Activated T-helper 9 cell treated with anti-CD3 and anti-CD28 coated beads, Interleukin-2, amount 50 U/mL, for 16 hours (primary cell): ENCODE measurements around the gene BEGAIN.

Source experiments
- DNase-seq: peaks from one replicate; pipeline ENCODE4 v3.0.0-alpha.2; 2020; ENCODE audit warnings: low read depth

The BEGAIN gene

DNA sequence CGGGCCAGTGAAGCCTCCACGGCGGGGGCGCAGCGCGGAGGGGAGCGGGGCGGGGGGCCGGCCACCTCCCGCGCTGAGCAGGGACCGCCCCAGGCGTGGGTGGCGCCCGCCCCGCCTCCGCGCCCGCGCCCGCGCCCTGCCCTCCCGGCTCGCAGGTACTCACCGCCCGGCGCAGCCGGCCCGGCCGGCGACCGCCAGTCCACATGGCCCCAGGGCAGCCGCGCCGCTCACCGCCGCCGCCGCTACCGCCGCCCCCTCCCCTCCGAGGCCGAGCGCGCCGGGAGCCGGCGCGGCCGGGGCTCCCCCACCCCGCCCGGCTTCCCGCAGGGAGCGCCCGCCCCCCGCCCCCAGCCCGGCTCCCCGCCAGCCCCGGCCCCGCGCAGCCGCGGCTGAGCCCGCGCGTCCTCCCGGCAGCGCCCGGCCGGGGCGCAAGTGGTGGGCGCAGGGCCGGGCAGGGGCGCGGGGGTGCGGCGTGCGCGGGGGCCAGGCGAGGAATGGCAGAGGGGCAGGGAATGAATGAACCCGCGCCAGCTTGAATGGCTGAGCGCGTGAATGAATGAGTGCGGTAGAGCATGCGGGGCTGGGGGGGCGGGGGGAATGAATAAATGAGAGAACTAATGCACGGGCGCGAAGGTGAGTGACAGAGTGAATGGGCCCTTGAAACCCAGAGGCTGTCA, at the start of gene BEGAIN:
TSS of gene BEGAIN (minus strand) at position 332 of the 677 bp plus-strand sequence. CDS start at position 205, 127 bp downstream.
- DNase-seq, result no peak

DNA sequence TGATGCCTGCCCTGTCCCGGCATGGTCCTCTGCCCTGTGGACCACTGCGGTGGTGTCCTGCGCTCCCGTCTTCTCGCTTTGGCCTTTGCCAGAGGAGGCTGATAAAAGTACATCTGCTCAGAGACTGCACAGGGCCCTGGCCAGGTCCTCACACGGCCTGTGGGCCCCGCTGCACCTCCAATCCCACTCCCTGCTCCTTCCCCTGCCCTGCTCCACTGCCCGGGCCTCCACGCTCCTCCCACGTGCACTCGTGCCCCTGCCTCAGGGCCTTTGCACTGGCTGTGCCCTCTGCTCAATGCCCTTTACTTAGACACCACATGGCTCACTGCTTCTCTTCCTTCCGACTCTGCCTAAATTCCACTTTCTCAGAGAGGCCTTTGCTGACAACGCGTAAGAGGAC, 49.3 kb upstream of the BEGAIN start:
- no peak for DNase-seq

GRCh38 chr14:100634026-100634425, 46.8 kb upstream of the BEGAIN start:
- no peak for DNase-seq

DNA sequence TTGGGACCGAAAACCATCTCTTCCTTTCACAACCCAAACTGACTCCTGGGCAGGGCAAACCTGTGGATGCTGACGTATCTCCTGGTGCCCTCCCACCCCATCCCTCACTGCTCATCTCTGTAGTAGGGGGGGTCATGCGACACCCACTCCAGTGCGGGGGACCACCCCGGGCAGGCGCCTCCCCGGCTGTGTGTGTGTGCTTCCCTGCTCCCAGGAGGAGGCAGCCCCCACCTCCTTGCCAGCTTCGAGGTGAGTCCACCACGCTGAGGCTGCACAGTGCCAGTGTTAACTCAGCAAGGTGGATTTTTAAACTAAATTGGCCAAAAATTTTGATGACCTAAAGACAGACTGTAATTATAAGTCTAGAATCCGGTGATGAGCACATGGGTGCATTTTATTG, 46.2 kb upstream of the BEGAIN start:
- no peak for DNase-seq

DNA sequence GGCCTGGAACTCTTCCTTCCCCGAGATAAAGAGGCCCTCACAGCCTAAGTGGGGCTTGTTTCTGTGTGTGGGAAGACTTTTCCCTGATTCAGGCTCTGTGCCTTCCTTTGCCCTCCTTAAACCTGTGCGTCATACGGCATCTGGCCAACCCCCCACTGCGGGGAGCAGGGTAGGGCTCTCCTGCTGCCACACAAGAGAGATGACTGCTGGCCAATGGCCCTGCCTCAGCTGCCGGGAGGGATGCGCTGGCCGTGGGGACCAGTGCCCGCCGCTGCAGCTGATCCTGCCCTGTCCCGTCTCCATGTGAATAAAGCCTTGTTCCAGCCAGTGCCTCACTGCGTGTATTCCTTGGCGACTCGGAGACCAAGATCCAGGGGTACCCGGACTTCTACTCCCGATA, 42.5 kb upstream of the BEGAIN start:
- DNase-seq, result no peak

DNA sequence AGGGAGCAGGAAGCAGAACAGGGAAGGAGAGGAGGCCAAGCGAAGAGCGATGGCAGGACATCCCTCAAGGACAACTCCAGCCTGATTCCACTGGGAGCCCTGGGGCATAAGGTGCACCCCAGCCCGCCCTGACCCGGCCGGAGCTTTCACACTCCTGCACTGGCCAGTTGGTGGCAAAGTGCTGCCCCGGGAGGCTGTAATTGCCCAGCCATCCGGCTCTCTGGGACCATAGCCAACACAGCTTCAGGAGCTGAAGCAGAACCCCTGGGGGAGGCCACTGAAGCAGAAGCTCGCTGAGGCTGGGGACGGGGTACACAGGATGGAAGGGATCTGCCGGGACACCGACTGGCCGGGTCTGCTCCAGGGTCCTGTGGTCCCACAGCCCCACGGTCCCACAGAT, 41.9 kb upstream of the BEGAIN start:
- no peak for DNase-seq

GRCh38 chr14:100628225-100628624, 41.0 kb upstream of the BEGAIN start:
- DNase-seq, result no peak

DNA sequence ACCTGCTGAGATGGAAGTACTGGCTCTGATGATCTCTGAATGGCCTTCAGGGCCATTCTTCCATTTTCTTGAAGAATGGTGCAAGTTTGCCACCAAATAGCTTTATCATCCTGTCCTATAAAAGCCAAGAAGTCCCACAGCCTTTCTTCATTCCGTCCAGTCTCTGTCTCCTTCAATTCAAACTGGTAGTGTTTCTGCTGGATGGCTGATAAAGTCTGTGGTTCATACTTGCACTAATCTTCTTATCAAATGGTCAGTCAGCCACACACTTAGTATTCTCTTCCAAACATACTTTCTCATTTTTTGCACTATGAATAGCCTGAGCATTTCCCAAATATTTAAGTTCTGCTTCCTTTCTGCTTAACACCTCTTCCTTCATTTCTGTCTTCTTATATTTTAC, 39.4 kb upstream of the BEGAIN start:
- no peak for DNase-seq

- no peak for DNase-seq
These were observed 36.7 kb upstream of the BEGAIN start for GRCh38 chr14:100623961-100624360.

DNA sequence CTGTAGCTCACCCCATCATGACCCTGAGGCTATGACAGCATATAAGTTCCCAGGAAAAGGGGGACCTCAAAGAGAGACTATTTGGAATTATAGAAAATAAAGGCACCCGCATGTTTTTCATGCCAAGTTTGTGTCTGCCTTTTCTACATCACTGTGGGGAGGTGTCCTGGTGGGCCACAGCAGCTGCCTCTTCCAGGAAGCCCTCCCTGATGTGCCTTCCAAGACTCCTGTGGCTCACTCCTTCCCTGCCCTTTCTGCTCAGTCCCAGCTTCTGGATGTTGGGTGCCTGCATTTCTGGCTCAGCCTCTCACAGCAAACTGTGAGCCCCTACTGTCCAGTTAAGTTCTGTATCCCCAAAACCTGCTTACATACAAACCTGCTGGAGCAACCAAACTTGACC, 36.3 kb upstream of the BEGAIN start:
- DNase-seq, result no peak

DNA sequence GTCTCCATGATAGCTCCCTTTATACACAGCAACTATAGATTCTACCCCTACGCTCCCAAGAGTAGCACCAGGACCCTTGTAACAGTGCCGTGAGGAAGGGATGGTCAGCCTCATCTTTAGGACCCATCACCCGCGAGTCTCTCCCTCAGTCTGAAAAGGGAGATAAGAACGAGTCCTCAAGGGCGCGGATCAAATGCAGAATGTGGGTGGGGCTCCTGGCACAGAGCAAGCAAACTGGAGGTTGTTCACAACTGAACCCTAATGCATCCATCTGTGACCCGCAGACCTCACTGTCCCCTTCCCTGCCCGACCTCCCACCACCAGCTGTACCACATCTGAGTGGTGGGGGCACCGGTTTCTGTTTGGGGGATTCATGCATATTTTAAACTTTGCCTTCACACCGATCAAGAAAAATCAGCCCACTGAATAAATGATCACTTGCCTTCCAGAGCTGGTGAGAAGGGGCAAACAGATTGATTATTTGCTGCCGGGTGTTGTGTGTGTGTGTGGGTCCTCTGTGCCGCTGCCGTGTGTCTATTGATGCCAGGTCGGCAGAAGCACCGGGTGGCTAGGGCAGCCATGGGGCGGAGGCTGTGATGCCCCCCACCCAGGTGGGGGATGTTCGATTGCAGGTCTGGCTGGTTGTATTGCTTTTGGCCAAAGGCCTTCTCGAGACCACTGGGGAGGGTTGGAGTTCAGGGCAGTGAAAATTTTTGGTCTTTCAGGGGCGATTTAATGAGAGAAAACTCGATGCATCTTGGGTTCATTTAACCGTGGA, 35.7 kb upstream of the BEGAIN start:
- DNase-seq, result no peak

- DNase-seq, result no peak
These were observed 35.0 kb upstream of the BEGAIN start for GRCh38 chr14:100622224-100622623.

GRCh38 chr14:100621806-100622205, 34.6 kb upstream of the BEGAIN start:
- no peak for DNase-seq

DNA sequence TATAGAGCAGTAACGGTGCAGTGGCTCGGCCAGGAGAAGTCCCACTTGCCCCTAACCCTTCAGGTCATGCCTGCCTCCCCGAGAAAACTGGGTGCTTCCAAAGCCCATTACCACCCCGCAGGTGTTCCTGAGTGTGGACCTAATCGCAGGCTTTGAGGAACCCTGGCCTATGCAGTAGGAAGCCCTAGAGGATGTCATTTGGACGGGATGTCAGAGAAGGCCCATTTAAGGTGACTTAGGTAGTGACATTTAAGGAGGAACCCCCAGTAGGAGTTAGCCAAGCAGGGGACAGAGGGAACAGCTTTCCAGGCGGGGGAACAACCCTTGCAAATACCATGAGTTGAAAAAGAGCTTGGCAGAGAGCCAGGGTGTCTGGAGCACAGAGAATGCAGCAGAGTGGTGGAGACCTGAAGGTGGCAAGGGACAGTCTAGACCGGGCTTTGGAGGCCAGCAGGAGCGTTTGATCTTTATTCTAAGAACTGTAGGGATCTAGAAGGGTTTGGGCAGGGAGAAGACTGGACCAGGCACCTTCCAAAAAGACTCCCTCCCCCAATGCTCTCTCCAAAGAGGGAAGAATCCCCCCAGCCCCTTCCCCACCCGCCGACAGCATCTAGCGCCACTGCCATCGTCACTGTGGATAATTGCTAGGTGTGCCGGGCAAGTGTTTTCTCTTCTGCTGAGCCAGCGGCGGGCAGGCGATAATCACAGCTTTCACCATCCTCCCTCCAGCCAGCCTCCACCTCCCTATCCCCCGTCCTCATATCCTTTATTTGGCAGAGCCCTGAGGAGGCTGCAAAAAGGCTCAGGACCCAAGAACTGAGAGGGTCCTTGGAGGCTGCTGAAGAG, 33.3 kb upstream of the BEGAIN start:
- DNase-seq, result no peak

DNA sequence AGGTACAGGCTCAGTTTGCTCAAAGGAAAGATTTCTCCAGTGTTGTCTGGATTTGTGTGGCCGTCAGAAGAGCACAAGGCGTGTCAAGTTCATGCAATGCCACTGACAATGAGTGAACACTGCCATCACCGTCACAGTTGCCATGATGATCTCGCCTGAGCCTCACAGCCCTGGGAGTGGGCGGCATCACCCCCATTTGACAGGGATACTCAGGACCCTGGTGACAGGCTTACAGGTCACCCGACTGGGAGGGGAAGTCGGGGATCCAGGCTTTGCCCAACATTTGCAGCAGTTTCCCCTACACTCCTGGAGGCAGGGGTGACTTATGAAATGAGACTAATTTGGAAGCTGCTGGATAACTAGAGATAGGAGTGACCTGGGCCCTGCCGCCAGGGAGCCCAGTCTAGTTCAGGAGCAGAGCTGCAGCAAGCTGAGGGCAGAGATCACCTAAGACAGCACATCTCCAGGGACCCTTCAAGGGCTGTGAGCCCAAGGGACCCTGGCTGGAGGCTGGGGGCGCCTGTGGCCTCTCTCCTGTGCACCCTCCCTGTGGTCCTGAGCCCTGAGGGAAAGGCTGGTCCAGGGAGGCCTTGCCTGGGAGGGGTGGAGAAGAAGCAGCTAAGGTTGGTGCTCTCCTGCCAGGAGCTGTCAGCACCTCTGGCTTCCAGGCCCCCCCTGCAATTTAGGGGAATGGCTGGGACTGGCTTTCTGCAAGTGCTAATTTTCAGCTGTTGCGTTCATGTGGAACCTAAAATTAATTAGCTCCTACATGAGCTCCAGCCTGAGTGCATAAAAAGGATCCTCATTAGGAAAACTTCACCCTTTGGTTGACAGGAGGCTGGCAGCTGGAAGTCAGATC, 32.4 kb upstream of the BEGAIN start:
- no peak for DNase-seq

DNA sequence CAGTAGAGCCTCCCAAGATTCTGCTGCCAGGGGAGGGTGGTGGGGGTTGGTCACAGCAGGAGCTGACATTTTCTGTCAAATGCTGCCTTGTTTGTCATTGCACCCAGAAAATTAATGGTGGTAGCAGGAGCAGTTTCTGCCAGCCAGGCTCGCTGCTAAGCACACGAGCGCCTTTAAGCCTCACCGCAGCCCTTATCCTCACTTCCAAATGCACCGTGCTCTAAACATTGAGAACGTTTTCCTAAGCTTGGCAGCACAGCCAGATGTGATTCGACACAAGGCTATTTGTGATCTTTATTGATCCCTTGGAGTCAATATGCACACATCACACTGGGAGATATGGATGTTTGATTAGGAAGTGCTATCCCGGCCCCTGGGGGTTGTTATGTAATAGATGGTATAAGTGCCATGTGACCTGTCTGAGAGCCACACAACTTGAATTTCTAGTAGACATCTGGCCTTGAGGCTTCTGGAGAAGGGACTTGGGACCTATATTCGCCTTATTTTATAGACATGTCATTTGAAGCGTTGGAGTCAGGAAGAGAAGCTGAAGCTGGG, 31.6 kb upstream of the BEGAIN start:
- DNase-seq, result no peak

- no peak for DNase-seq
These were observed 31.1 kb upstream of the BEGAIN start for GRCh38 chr14:100618318-100618693.

DNA sequence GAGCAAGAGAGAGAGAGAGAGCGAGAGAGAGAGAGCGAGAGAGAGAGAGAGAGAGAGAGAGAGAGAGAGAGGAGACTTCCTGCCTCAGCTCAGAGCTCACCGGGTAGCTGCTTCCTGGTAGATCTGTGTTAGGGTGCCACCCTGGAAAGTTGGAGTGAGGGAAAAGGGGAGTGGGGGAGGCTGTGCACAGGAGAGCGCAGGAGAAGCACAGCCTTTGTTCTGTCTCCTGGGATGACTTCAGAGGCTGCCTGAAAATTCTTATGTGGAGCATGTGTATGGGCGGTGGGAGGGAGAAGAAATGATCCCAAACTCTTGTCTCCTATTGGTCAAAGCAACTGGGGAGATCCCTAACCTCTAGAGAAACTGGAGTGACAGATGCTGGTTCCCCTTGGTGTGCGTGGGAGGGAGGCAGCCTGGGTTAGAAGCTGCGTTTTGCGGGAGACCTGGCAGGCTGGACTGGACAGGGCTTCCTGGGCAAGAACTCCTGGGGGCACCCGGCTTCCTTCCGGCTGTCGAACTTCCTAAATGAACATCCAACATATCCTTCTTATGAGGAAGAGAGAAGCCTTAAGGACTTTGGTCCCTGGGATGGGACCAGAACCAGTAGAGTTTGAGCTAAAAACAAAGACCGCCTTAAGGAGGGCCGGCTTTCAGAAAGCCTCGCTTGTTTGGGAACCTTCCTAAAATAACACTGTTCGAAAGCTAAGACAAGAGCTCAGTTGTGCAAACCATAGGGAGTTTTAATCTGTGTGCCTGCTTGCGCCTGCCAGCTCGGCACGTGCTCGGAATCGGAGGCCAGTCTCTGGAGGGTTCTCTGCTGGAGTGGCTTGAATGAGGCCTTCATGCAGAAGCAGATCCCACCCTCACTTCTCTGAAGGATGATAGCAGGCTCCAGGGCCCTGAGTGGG, 30.4 kb upstream of the BEGAIN start:
- no peak for DNase-seq

DNA sequence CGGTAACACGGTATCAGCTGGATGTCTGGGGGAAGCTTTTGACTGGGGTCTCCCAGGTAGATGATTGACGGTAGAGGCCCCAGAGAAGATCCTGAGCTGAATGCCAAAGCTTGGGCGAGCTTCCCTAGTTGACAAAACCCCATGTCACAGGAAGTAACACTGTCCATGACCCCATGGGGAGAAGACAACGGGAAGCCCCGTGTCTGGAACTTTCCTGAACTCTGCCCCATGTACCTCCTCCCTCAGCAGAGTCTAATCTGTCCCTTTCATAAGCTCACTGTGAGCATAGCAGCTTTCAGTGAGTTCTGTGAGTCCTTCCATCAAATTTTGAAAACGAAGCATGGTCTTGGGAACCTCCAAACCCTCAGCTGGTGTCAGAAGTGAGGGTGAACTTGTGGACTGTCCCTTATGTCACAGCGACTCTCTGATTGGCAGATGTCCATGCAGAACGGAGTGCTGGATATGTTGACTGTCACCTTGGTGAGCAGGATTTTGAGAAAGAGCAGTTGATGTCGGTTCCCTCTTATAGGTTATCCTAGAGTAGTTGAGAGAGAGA, 29.7 kb upstream of the BEGAIN start:
- DNase-seq, result no peak
